Measurements from ENCODE around the gene ZNF358.

Gene ZNF358

DNA sequence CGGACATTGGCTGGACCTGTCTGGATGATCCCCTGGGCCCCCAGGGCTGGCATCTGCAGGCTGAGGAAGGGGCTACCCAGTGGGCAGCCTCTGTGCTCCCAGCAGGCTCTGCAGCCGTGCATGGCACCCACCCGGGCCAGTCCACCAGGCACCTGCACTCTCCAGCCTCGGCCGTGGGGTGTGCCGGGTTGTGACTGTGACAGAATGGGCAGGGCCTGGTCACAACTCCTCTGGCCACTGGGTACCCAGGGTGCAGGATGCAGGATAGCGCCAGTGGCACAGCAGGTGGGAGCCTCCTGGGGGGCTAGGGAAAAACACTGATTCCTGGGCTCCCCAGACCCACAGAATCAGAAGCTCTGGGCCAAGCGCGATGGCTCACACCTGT is 37.1 kb upstream of the ZNF358 start:
- TF ChIP-seq, protein P1, sequence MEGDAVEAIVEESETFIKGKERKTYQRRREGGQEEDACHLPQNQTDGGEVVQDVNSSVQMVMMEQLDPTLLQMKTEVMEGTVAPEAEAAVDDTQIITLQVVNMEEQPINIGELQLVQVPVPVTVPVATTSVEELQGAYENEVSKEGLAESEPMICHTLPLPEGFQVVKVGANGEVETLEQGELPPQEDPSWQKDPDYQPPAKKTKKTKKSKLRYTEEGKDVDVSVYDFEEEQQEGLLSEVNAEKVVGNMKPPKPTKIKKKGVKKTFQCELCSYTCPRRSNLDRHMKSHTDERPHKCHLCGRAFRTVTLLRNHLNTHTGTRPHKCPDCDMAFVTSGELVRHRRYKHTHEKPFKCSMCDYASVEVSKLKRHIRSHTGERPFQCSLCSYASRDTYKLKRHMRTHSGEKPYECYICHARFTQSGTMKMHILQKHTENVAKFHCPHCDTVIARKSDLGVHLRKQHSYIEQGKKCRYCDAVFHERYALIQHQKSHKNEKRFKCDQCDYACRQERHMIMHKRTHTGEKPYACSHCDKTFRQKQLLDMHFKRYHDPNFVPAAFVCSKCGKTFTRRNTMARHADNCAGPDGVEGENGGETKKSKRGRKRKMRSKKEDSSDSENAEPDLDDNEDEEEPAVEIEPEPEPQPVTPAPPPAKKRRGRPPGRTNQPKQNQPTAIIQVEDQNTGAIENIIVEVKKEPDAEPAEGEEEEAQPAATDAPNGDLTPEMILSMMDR (IDR thresholded peaks at IDR 0.05; ENCODE audit: insufficient read depth, low read depth, low read length, missing control alignments), result no peak
- no peak overlapping the region for H3K4me3 ChIP-seq (ENCODE audit: low read depth, low read length)
- DNase-seq (ENCODE audit: low read depth), result no peak

DNA sequence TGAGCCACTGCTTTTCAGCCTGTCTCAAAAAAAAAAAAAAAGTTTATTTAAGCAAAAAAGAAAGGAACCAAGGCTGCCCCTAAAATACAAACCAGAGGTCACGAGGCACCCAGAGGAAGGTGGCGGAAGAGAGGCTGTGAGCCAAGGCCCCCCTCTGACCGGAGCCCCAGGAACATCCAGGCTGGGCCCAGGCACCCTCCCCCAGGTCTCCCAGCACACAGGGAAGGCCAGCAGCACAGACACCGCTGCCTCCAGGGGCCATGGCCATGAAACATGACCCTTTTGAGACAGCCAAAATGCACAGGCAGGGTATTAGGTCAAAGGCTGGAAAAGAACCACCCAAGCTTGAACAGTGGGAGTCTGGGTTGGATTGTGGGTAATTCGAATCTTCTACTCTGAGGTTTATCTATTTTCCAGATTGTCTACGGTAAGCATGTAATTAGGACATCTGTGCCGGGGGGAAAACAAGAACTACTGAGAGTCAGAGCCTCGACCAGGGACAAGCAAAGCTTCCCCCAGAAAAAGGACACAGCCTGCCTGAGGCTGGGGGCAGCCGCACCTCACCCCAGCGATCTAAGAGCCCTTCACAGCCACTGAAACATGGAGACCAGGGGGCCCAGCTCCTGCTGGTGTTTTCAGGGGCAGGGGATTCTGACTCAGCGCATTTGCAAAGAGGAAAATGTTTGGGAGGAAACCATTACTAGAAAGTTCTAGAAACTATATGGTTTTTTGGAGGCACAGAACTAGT is 35.5 kb upstream of the ZNF358 start:
- DNase-seq (ENCODE audit: low read depth), result no peak

DNA sequence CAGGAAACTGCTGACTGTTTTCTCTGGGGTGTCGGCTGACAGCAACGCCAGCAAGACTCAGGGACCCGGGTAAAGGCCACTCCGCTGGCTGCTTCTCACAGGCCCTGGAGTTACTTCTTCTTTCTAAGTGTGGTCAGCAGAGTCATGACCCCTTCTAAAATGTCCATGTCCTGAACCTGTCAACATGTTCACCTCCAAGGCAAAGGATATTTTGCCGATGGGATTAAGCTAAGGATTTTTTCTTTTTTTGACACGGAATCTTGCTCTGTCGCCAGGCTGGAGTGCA is 35.0 kb upstream of the ZNF358 start:
- TF ChIP-seq, protein P1 (IDR thresholded peaks at IDR 0.05; ENCODE audit: insufficient read depth, low read depth, low read length, missing control alignments), result no peak
- H3K4me3 ChIP-seq (ENCODE audit: low read depth, low read length), result no peak overlapping the region
- DNase-seq (ENCODE audit: low read depth), result no peak

More for the DNA sequence above, 35.5 kb upstream of the ZNF358 start:
- TF ChIP-seq, protein P1 (IDR thresholded peaks at IDR 0.05; ENCODE audit: insufficient read depth, low read depth, low read length, missing control alignments), result no peak
- H3K4me3 ChIP-seq (ENCODE audit: low read depth, low read length), result no peak overlapping the region

DNA sequence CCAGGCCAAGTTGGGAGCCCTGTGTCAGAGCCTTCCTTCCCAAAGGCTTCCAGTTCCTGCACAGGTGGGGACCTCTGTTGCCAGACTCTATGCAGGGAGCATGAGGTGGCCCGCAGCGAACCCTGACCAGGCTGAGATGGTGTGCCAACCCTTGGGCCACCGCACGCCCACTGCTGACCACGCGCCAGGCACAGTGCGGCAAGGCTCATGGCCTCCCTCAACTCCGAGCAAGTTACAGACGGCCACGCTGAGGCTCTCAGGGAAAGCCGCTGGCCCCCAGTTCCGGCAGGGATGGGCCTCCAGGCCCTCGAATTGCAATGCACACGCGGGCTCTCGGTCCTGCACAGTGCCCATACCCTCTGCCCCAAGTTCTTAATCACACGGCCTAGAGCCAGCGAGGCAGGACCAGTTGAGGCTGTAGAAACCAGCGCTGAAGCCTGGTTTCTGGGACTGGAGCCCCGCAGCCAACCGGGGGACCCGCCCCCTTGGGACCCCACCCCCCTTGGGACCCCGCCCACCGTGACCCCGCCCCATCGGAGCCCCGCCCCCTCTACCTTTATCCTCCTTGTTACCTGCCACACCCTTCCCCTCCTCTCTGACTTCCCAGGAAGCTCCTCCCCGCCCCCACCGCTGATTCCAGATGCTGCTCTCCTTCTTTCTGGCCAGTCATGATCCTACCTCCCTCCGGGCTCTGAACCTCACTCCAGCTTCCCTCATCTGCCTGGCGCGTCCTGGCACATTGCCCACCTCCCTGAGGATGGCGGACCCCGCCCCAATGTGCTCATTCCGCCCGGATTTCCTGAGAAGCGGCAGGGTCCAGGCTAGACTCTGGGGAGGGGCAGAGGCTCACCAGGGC is 33.1 kb upstream of the ZNF358 start:
- no peak for DNase-seq (ENCODE audit: low read depth)
- TF ChIP-seq, protein P1 (IDR thresholded peaks at IDR 0.05; ENCODE audit: insufficient read depth, low read depth, low read length, missing control alignments), result no peak
- no peak overlapping the region for H3K4me3 ChIP-seq (ENCODE audit: low read depth, low read length)

DNA sequence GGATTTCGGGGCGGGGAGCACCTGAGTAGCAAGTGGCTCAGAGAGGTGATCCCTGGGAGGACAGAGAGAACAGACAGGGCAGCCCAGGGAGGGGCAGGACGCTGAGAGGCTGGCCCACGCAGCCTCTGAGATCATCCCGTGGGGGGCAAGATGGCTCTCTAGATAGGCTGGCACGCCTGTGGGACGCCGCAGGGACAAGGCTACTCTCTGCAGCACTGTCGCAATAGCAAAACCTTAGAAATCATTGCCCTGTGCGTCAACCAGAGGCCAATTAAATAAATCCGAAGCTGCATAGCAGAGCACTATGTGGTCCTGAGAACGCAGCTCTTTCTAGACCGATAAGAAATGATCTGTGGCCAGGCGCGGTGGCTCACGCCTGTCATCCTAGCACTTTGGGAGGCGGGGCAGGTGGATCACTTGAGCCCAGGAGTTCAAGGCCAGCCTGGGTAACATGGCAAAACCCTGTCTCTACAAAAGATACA is 32.1 kb upstream of the ZNF358 start:
- TF ChIP-seq, protein P1 (IDR thresholded peaks at IDR 0.05; ENCODE audit: insufficient read depth, low read depth, low read length, missing control alignments), result no peak
- DNase-seq (ENCODE audit: low read depth), result no peak
- no peak overlapping the region for H3K4me3 ChIP-seq (ENCODE audit: low read depth, low read length)

DNA sequence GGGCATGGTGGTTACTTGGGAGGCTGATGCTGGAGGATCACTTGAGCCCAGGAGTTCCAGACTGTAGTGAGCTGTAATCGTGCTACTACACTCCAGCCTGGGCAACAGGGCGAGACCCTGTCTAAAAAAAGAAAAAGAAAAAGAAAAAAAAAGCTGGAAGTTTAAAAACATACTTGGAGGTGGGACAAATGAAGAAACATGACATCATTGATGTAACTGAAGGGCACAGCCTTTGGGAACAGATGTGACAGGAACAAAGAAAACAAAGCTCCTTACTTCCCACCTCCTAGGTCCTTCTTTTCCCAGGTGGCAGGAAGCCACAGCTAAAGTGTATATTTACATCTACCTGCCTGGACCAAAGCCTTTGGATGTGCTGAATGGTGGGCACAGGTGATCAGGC is 29.0 kb upstream of the ZNF358 start:
- no peak overlapping the region for H3K4me3 ChIP-seq (ENCODE audit: low read depth, low read length)
- TF ChIP-seq, protein P1 (IDR thresholded peaks at IDR 0.05; ENCODE audit: insufficient read depth, low read depth, low read length, missing control alignments), result no peak
- no peak for DNase-seq (ENCODE audit: low read depth)
